SU-DHL-6 (cell line): ENCODE results near the gene PEDS1.

Source experiments
- H2AFZ ChIP-seq: fragments of 200-600 bp; sonication (generic); 2 replicates; pipeline ENCODE4 v1.6.1; 2014; ENCODE audit warnings: low read depth, mild to moderate bottlenecking, moderate library complexity, mixed read lengths, antibody characterized with exemption, low read length; ENCODE audit not compliant: severe bottlenecking
- H3F3A ChIP-seq: fragments of 200-600 bp; shearing (Covaris generic); 2 replicates; pipeline ENCODE4 v1.6.0; 2016; ENCODE audit warnings: antibody characterized with exemption, mild to moderate bottlenecking; ENCODE audit not compliant: insufficient read depth
- H3K27ac ChIP-seq: fragments of 200-600 bp; sonication (generic); 2 replicates; pipeline ENCODE4 v1.5.1; 2016; ENCODE audit warnings: low read depth, mild to moderate bottlenecking, low read length, moderate library complexity, mixed read lengths
- H3K27me3 ChIP-seq: fragments of 200-600 bp; sonication (generic), shearing (Covaris generic); 2 replicates; pipeline ENCODE4 v1.6.0; 2014; ENCODE audit warnings: mild to moderate bottlenecking, low read length
- H3K36me3 ChIP-seq: fragments of 200-600 bp; sonication (generic); 2 replicates; pipeline ENCODE4 v1.6.1; 2014; ENCODE audit warnings: mild to moderate bottlenecking, low read length, mixed read lengths
- H3K4me2 ChIP-seq: fragments of 300-600, 200-600 bp; shearing (Covaris generic), sonication (generic); 2 replicates; pipeline ENCODE4 v1.6.0; 2014; ENCODE audit warnings: low read length, low read depth, mild to moderate bottlenecking; ENCODE audit not compliant: poor library complexity, severe bottlenecking
- H3K4me3 ChIP-seq: fragments of 200-600 bp; sonication (generic); 2 replicates; pipeline ENCODE4 v1.5.1; 2014; ENCODE audit warnings: antibody characterized with exemption, low read length, mild to moderate bottlenecking, mixed read lengths; ENCODE audit not compliant: insufficient read depth, poor library complexity, severe bottlenecking
- H3K79me2 ChIP-seq: fragments of 200-600 bp; sonication (generic); 2 replicates; pipeline ENCODE4 v1.6.1; 2014; ENCODE audit warnings: mild to moderate bottlenecking, low read length, moderate library complexity; ENCODE audit not compliant: insufficient read depth
- H3K9ac ChIP-seq: fragments of 200-600 bp; sonication (generic); 2 replicates; pipeline ENCODE4 v1.7.0; 2014; ENCODE audit warnings: mild to moderate bottlenecking, low read length
- H3K9me2 ChIP-seq: fragments of 200-600 bp; sonication (generic); replicated peaks from 2 replicates; pipeline ENCODE4 v1.6.1; 2014; ENCODE audit warnings: low read length; ENCODE audit not compliant: insufficient read depth
- H3K9me3 ChIP-seq: fragments of 200-600 bp; sonication (generic); 2 replicates; pipeline ENCODE4 v1.6.1; 2014; ENCODE audit warnings: low read length, mixed read lengths; ENCODE audit not compliant: insufficient read depth
- H4K20me1 ChIP-seq: fragments of 200-600 bp; sonication (generic); 2 replicates; pipeline ENCODE4 v1.6.1; 2014; ENCODE audit warnings: low read depth, mild to moderate bottlenecking, antibody characterized with exemption, low read length, moderate library complexity, mixed read lengths
- CTCF ChIP-seq: fragments of 200-600 bp; sonication (generic); IDR thresholded peaks from one replicate; pipeline ENCODE4 v1.5.1; 2017; ENCODE audit warnings: antibody characterized with exemption, mild to moderate bottlenecking, low read length, moderate library complexity; ENCODE audit not compliant: insufficient read depth, poor library complexity, severe bottlenecking
- EZH2phosphoT487 ChIP-seq: fragments of 200-600 bp; sonication (generic), shearing (Covaris generic); conservative IDR thresholded peaks from 2 replicates; pipeline ENCODE4 v1.6.1; 2018; ENCODE audit warnings: mild to moderate bottlenecking, antibody characterized with exemption, low read length, moderate library complexity, mixed read lengths

Gene PEDS1

DNA sequence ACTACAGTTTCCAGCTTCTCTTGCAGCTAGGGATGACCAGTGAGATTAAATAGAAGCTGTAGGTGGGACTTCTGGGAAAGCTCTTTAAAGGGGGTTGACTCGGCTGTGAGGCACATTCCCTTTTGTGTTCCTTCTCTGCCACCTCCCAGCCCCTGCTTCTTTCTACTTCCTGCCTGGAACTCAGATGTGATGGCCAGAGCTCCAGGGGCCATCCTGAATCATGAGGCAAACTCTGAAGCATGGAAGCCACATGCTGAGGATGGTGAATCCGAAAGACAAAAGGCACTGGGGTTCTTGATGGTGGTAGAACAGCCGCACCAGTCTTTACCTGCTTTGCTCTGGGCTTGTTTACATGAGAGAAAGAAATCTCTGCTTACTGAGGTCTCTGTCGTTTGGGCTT is 46.2 kb upstream of the PEDS1 start:
- no peaks in the 10 kb centered on the region for H3K9me2 ChIP-seq
- no peaks in the 10 kb centered on the region for H3K79me2 ChIP-seq
- no peak for TF ChIP-seq CTCF
- no peak for TF ChIP-seq EZH2phosphoT487
- no peak overlapping the region for H3K27ac ChIP-seq
- H3K36me3 ChIP-seq, result no peaks in the 10 kb centered on the region
- no peak overlapping the region for H3K4me3 ChIP-seq
- no peak overlapping the region for H3K4me2 ChIP-seq
- no peaks in the 10 kb centered on the region for H3F3A ChIP-seq
- no peaks in the 10 kb centered on the region for H3K27me3 ChIP-seq
- H3K9ac ChIP-seq, result no peak overlapping the region
- H3K9me3 ChIP-seq, result no peaks in the 10 kb centered on the region
- H2AFZ ChIP-seq, result no peak overlapping the region
- H4K20me1 ChIP-seq, result no peaks in the 10 kb centered on the region

GRCh38 chr20:50198716-50199115 is 45.2 kb upstream of the PEDS1 start:
- H3K27me3 ChIP-seq, result no peaks in the 10 kb centered on the region
- H2AFZ ChIP-seq, result no peak overlapping the region
- no peak overlapping the region for H3K9ac ChIP-seq
- TF ChIP-seq EZH2phosphoT487 (no peak), CTCF (no peak)
- no peaks in the 10 kb centered on the region for H4K20me1 ChIP-seq
- H3K36me3 ChIP-seq, result no peaks in the 10 kb centered on the region
- no peaks in the 10 kb centered on the region for H3K9me3 ChIP-seq
- 0 out of 2 replicates have a peak, but pooled peaks cover 5% of the 10 kb centered on the region for H3K79me2 ChIP-seq
- H3K4me2 ChIP-seq, result no peak overlapping the region
- H3F3A ChIP-seq, result no peaks in the 10 kb centered on the region
- no peak overlapping the region for H3K27ac ChIP-seq
- H3K9me2 ChIP-seq, result no peaks in the 10 kb centered on the region
- H3K4me3 ChIP-seq, result no peak overlapping the region

DNA sequence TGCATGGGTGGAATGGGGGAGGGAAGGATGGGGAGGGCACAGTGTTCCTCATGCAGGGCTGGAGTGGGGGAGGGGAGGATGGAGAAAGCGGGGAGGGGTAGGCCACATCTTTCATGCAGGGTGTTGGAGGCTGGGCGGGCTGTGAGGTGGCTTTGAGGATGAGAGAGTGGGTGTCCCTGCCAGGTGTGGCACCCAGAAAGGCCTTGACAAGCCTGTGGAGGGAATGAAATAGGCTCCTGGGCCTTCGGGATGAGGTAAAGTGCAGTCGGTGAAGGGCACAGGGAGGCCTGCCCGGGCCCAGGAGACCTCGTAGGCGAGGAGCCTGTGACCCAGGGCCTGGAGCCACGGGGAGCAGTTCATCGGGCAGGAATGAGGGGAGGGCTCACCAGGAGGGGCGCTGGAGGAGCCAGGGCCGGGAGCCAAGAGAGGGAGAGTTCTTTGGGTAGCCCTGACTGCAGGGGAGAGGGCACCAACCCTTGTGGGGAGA is 44.7 kb upstream of the PEDS1 start:
- Histone ChIP-seq H4K20me1 (no peaks in the 10 kb centered on the region), H3K79me2 (peaks cover 10% of the 10 kb centered on the region; the same call in 1 of the 2 replicates), H3K4me2 (no peak overlapping the region), H3F3A (no peaks in the 10 kb centered on the region), H3K36me3 (no peaks in the 10 kb centered on the region), H3K9ac (no peak overlapping the region), H3K27me3 (no peaks in the 10 kb centered on the region), H3K27ac (no peak overlapping the region), H3K9me2 (no peaks in the 10 kb centered on the region), H3K4me3 (no peak overlapping the region), H2AFZ (no peak overlapping the region), H3K9me3 (no peaks in the 10 kb centered on the region)
- TF ChIP-seq CTCF (no peak), EZH2phosphoT487 (no peak)
